Gastroesophageal sphincter (tissue), 4 donors: ENCODE measurements around the gene ZBTB8A. TPM values are rescaled to one million over a fixed set of nuclear protein-coding genes. Genes with fewer than 3 reads are reported as not detected.

Experiments
- ATAC-seq: fragments of 150-250 bp; one replicate; pipeline ENCODE4 v1.9.1; 2016; ENCODE audit warnings: mild to moderate bottlenecking, moderate library complexity
- H3K27ac ChIP-seq, 4 donors: fragments of 200-600 bp; sonication (generic) in 3 of 4; 1 replicate in 3 of 4; 2 replicates in 1 of 4; pipeline ENCODE4 v1.5.1; 2016 to 2019
- H3K27me3 ChIP-seq: fragments of 200-600 bp; sonication (generic); one replicate; pipeline ENCODE4 v1.5.1; 2019
- H3K36me3 ChIP-seq, 2 donors: fragments of 200-600 bp; sonication (generic); one replicate each; pipeline ENCODE4 v1.5.1; 2019; ENCODE audit warnings: control low read depth in 1 of 2
- H3K4me1 ChIP-seq, 3 donors: fragments of 200-600 bp; sonication (generic); 1 replicate in 2 of 3; 2 replicates in 1 of 3; pipeline ENCODE4 v1.5.1; 2016 to 2019; ENCODE audit warnings: control low read depth in 2 of 3
- H3K4me3 ChIP-seq, 2 donors: fragments of 200-600 bp; sonication (generic); one replicate each; pipeline ENCODE4 v1.5.1; 2019; ENCODE audit warnings: mild to moderate bottlenecking in 1 of 2, moderate library complexity in 1 of 2
- H3K9me3 ChIP-seq, 3 donors: fragments of 200-600 bp; sonication (generic); one replicate each; pipeline ENCODE4 v1.5.1; 2017 to 2019; ENCODE audit warnings: control low read depth in 2 of 3
- EP300 ChIP-seq: sonication (generic); formaldehyde crosslinking; IDR thresholded peaks from one replicate; pipeline ENCODE4 v1.6.1; 2017; ENCODE audit warnings: antibody characterized with exemption, mild to moderate bottlenecking
- POLR2A ChIP-seq, 2 donors: fragments of 450-650 bp; IDR thresholded peaks; one replicate each; pipeline ENCODE4 v1.6.1; 2017; ENCODE audit warnings: antibody characterized with exemption in 2 of 2, mild to moderate bottlenecking in 2 of 2, moderate library complexity in 1 of 2
- POLR2AphosphoS5 ChIP-seq: sonication (generic); formaldehyde crosslinking; IDR thresholded peaks from one replicate; pipeline ENCODE4 v1.6.1; 2017; ENCODE audit warnings: antibody characterized with exemption
- WGBS, 2 donors: methylation state at CpG; one replicate each; pipeline ENCODE4 v1.1.5; 2018; ENCODE audit warnings: low coverage in 1 of 2; 5-methylcytosine and 5-hydroxymethylcytosine counted together
- total RNA-seq, 4 donors: library from RNA; depleted of rRNA; stranded (reverse); fragments of >200 nt; gene quantifications; one replicate each; pipeline ENCODE4 v1.1.0, GENCODE V29; 2016
- TF ChIP-seq, protein P1 (sequence below), 4 experiments: fragments of 200-600 bp in 2 of 4; fragments of 450-650 bp in 2 of 4; sonication (generic) in 1 of 4; IDR thresholded peaks; one replicate each; pipeline ENCODE4 v1.5.1; 2017 to 2019; ENCODE audit warnings: antibody characterized with exemption in 4 of 4, mild to moderate bottlenecking in 2 of 4, moderate library complexity in 2 of 4

Gene ZBTB8A
- total RNA-seq, 4 donors from 2014 or later, result 8.4 to 10.9 (median 9.0) TPM

DNA sequence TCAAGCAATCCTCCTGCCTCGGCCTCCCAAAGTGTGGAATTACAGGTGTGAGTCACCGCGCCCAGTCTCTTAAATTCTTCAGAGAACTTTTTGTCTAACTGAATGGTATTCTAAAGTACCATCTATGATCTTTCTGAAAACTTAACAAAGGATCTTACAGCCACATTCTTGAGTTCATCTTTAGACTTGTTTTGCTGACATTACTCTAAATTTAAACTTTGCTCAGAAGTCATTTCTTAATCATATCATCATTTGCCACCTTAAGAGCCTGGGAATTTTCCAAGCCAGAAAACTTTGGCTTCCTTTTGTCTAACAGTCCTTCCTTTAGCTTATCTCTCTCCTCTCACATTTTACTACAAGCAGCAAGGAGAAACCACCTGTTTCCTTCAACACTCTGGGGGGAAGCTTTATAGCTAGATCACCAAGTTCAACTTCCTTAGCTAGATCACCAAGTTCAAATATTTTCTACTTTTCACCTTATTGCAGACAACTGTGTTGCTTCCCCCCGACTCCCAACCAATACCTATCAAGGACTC lies 5.4 kb upstream of the ZBTB8A start:
- Histone ChIP-seq H3K27me3 (no peaks in the 10 kb centered on the region), H3K4me1 (peaks cover 0 to 6% (median 0%) of the 10 kb centered on the region in 3 donors), H3K4me3 (no peak overlapping the region), H3K27ac (no peak overlapping the region), H3K9me3 (peaks cover 0 to 5% (median 0%) of the 10 kb centered on the region in 3 donors), H3K36me3 (no peaks in the 10 kb centered on the region)
- TF ChIP-seq EP300 (no peak), POLR2AphosphoS5 (no peak), POLR2A (IDR thresholded peaks at IDR 0.05) (no peak)
- TF ChIP-seq, protein P1, sequence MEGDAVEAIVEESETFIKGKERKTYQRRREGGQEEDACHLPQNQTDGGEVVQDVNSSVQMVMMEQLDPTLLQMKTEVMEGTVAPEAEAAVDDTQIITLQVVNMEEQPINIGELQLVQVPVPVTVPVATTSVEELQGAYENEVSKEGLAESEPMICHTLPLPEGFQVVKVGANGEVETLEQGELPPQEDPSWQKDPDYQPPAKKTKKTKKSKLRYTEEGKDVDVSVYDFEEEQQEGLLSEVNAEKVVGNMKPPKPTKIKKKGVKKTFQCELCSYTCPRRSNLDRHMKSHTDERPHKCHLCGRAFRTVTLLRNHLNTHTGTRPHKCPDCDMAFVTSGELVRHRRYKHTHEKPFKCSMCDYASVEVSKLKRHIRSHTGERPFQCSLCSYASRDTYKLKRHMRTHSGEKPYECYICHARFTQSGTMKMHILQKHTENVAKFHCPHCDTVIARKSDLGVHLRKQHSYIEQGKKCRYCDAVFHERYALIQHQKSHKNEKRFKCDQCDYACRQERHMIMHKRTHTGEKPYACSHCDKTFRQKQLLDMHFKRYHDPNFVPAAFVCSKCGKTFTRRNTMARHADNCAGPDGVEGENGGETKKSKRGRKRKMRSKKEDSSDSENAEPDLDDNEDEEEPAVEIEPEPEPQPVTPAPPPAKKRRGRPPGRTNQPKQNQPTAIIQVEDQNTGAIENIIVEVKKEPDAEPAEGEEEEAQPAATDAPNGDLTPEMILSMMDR (IDR thresholded peaks at IDR 0.05), result no peak
- no peak for ATAC-seq
- 76 to 97% methylated on average over 4 of the region's 4 CpGs for WGBS, 2 donors

DNA sequence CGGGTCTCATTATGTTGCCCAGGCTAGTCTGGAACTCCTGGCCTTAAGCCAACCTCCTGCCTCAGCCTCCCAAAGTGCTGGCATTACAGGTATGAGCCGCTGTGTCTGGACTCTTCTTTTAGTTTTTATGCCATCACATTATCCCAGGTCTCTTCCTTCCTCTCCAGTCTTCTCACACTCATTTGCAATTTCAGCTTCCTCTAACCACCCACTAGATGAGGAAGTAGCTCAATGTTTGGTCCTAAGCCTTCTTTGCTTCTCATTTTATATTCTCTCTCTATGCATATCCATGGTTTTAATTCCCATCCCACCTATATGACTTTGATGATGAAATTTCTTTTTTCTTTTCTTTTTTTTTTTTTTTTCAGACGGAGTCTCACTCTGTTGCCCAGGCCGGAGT lies 3.1 kb upstream of the ZBTB8A start:
- Histone ChIP-seq H3K4me3 (no peak overlapping the region), H3K36me3 (no peaks in the 10 kb centered on the region), H3K27ac (no peak overlapping the region), H3K4me1 (peaks cover 0 to 23% (median 0%) of the 10 kb centered on the region in 3 donors), H3K27me3 (no peaks in the 10 kb centered on the region), H3K9me3 (peaks cover 0 to 5% (median 0%) of the 10 kb centered on the region in 3 donors)
- ATAC-seq, result no peak
- 67 to 77% methylated on average over 3 to 4 of the region's 4 CpGs for WGBS, 2 donors
- TF ChIP-seq POLR2AphosphoS5, result no peak
- no peak for TF ChIP-seq POLR2A (IDR thresholded peaks at IDR 0.05)
- TF ChIP-seq EP300, result no peak
- TF ChIP-seq, protein P1 (IDR thresholded peaks at IDR 0.05), result no peak

- H3K27ac ChIP-seq, result no peak overlapping the region
- 72 to 78% methylated on average over 3 of the region's 3 CpGs for WGBS, 2 donors
- no peaks in the 10 kb centered on the region for H3K27me3 ChIP-seq
- peaks cover 0 to 28% (median 0%) of the 10 kb centered on the region in 3 donors for H3K4me1 ChIP-seq
- no peak for TF ChIP-seq POLR2AphosphoS5
- TF ChIP-seq, protein P1 (IDR thresholded peaks at IDR 0.05), result no peak
- TF ChIP-seq POLR2A (IDR thresholded peaks at IDR 0.05), result no peak
- no peak for TF ChIP-seq EP300
- no peaks in the 10 kb centered on the region for H3K36me3 ChIP-seq
- H3K4me3 ChIP-seq, result no peak overlapping the region
- no peak for ATAC-seq
- H3K9me3 ChIP-seq, result peaks cover 0 to 3% (median 0%) of the 10 kb centered on the region in 3 donors
These were observed 2.5 kb upstream of the ZBTB8A start for GRCh38 chr1:32536764-32537163.

- peaks cover 0 to 28% (median 0%) of the 10 kb centered on the region in 3 donors for H3K4me1 ChIP-seq
- peak overlapping the region; percentile 76 to 88 for H3K4me3 ChIP-seq
- peak; percentile 73 for ATAC-seq
- H3K36me3 ChIP-seq, result no peaks in the 10 kb centered on the region
- no peaks in the 10 kb centered on the region for H3K9me3 ChIP-seq
- peak overlapping the region in 3 of 4 donors; percentile 85 to 91 (median 86) for H3K27ac ChIP-seq
- no peak for TF ChIP-seq POLR2A (IDR thresholded peaks at IDR 0.05)
- TF ChIP-seq, protein P1 (IDR thresholded peaks at IDR 0.05), result peak in 2 of 4 experiments; percentile 3 to 17
- no peaks in the 10 kb centered on the region for H3K27me3 ChIP-seq
- WGBS, 2 donors, result 20 to 23% methylated on average over 15 to 16 of the region's 102 CpGs
These were observed 651 bp downstream of the ZBTB8A start for GRCh38 chr1:32539584-32540571.
